Measurements from ENCODE around the gene TRIM32.

The TRIM32 gene

DNA sequence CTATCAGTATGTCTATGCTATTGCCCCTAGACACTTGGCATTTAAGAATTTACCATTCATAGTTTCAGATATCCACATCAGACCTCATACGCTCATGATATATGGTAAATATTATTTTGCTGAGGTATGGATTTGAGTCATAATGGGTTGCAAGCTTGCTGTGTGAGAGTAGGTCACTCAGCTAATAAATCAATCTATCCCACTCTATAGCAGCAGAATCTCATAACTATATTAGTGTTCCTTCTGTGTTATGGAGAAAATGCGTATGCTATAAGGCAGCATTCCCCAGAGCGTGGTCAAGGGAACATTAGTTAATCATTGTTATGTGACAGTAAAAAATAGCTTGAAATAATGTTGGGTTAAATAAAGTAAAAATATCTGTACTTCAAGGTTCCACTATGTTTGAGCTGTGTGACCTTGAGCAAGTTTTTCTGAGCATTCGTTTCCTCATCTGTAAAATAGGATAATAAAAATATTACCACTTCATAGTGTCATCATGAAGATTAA, 7.7 kb downstream of the TRIM32 start:
- Histone ChIP-seq H3K27me3 (ENCODE audit: insufficient read depth, low read length) (no peaks in the 10 kb centered on the region), H3K36me3 (ENCODE audit: insufficient read depth, low read length) (peaks cover 27% of the 10 kb centered on the region), H3K9ac (ENCODE audit: low read depth, low read length) (no peak overlapping the region), H3K4me3 (ENCODE audit: low read length) (no peak overlapping the region), H3K4me1 (ENCODE audit: insufficient read depth, low read length) (no peaks in the 10 kb centered on the region), H3K9me3 (ENCODE audit: insufficient read depth, low read depth, low read length) (no peaks in the 10 kb centered on the region), H3K27ac (ENCODE audit: low read depth, low read length) (no peak overlapping the region)
- 96% methylated on average over 2 of the region's 4 CpGs for WGBS

DNA sequence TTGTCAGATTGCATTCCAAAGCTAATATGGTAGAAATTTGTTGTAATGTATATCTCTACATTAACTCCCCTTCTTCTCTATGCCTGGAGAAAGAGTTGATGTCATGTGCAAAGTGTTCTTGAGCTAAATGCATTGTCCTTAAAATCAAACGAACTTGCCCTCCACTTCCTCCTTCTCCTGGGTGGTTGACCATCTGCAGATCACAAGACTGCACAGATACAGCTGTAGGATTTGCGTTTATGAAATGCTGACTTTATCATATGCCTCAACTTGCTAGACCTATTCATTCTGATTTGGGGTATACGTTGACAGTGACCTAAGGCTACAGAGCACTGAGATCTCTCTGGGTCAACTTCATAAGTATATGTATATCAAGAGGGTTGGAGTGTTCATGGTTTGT, 8.3 kb downstream of the TRIM32 start:
- H3K4me3 ChIP-seq (ENCODE audit: low read length), result no peak overlapping the region
- H3K36me3 ChIP-seq (ENCODE audit: insufficient read depth, low read length), result peaks cover 33% of the 10 kb centered on the region
- H3K9me3 ChIP-seq (ENCODE audit: insufficient read depth, low read depth, low read length), result no peaks in the 10 kb centered on the region
- WGBS, result 57% methylated on average over 3 of the region's 3 CpGs
- no peaks in the 10 kb centered on the region for H3K27me3 ChIP-seq (ENCODE audit: insufficient read depth, low read length)
- no peak overlapping the region for H3K27ac ChIP-seq (ENCODE audit: low read depth, low read length)
- no peak overlapping the region for H3K9ac ChIP-seq (ENCODE audit: low read depth, low read length)
- no peaks in the 10 kb centered on the region for H3K4me1 ChIP-seq (ENCODE audit: insufficient read depth, low read length)

DNA sequence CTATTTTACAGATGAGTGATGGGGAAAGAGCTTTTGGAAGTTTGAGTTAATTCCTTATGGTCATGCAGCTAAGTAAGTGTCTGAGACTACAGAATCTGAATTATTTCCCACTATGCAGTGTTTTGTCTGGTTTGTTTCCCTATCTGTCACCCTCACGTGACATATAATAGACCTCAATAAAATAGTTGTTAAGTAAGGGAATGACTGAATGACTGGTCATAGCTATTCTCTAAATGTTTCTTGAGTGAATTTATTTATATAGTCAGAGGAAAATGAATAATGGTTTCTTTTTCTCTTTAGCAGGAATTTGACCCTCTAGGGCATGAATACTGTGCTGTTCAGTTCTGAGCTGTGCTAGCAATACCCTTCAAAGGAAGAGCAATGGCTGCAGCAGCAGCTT, 10.3 kb downstream of the TRIM32 start:
- no peaks in the 10 kb centered on the region for H3K4me1 ChIP-seq (ENCODE audit: insufficient read depth, low read length)
- no peak overlapping the region for H3K9ac ChIP-seq (ENCODE audit: low read depth, low read length)
- no peaks in the 10 kb centered on the region for H3K27me3 ChIP-seq (ENCODE audit: insufficient read depth, low read length)
- H3K36me3 ChIP-seq (ENCODE audit: insufficient read depth, low read length), result peaks cover 39% of the 10 kb centered on the region
- no CpG with 5 or more reads among the region's 1 CpG for WGBS
- no peaks in the 10 kb centered on the region for H3K9me3 ChIP-seq (ENCODE audit: insufficient read depth, low read depth, low read length)
- H3K4me3 ChIP-seq (ENCODE audit: low read length), result no peak overlapping the region
- H3K27ac ChIP-seq (ENCODE audit: low read depth, low read length), result no peak overlapping the region

DNA sequence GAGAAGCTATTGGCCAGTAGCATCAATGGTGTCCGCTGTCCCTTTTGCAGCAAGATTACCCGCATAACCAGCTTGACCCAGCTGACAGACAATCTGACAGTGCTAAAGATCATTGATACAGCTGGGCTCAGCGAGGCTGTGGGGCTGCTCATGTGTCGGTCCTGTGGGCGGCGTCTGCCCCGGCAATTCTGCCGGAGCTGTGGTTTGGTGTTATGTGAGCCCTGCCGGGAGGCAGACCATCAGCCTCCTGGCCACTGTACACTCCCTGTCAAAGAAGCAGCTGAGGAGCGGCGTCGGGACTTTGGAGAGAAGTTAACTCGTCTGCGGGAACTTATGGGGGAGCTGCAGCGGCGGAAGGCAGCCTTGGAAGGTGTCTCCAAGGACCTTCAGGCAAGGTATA, 10.8 kb downstream of the TRIM32 start:
- no peaks in the 10 kb centered on the region for H3K4me1 ChIP-seq (ENCODE audit: insufficient read depth, low read length)
- H3K27ac ChIP-seq (ENCODE audit: low read depth, low read length), result no peak overlapping the region
- no peak overlapping the region for H3K4me3 ChIP-seq (ENCODE audit: low read length)
- no peaks in the 10 kb centered on the region for H3K27me3 ChIP-seq (ENCODE audit: insufficient read depth, low read length)
- 96% methylated on average over 16 of the region's 16 CpGs for WGBS
- peaks cover 39% of the 10 kb centered on the region for H3K36me3 ChIP-seq (ENCODE audit: insufficient read depth, low read length)
- no peaks in the 10 kb centered on the region for H3K9me3 ChIP-seq (ENCODE audit: insufficient read depth, low read depth, low read length)
- no peak overlapping the region for H3K9ac ChIP-seq (ENCODE audit: low read depth, low read length)

GRCh38 chr9:116700279-116700678, 13.2 kb downstream of the TRIM32 start:
- no peak overlapping the region for H3K27ac ChIP-seq (ENCODE audit: low read depth, low read length)
- H3K4me1 ChIP-seq (ENCODE audit: insufficient read depth, low read length), result no peaks in the 10 kb centered on the region
- H3K27me3 ChIP-seq (ENCODE audit: insufficient read depth, low read length), result no peaks in the 10 kb centered on the region
- no peak overlapping the region for H3K9ac ChIP-seq (ENCODE audit: low read depth, low read length)
- peaks cover 39% of the 10 kb centered on the region for H3K36me3 ChIP-seq (ENCODE audit: insufficient read depth, low read length)
- H3K9me3 ChIP-seq (ENCODE audit: insufficient read depth, low read depth, low read length), result no peaks in the 10 kb centered on the region
- WGBS, result 91% methylated on average over 1 of the region's 1 CpG
- no peak overlapping the region for H3K4me3 ChIP-seq (ENCODE audit: low read length)

GRCh38 chr9:116700882-116701865, 14.1 kb downstream of the TRIM32 start:
- 100% methylated on average over 2 of the region's 2 CpGs for WGBS
- no peak overlapping the region for H3K4me3 ChIP-seq (ENCODE audit: low read length)
- peaks cover 39% of the 10 kb centered on the region for H3K36me3 ChIP-seq (ENCODE audit: insufficient read depth, low read length)
- H3K4me1 ChIP-seq (ENCODE audit: insufficient read depth, low read length), result no peaks in the 10 kb centered on the region
- H3K27ac ChIP-seq (ENCODE audit: low read depth, low read length), result no peak overlapping the region
- H3K9ac ChIP-seq (ENCODE audit: low read depth, low read length), result no peak overlapping the region
- no peaks in the 10 kb centered on the region for H3K27me3 ChIP-seq (ENCODE audit: insufficient read depth, low read length)
- no peaks in the 10 kb centered on the region for H3K9me3 ChIP-seq (ENCODE audit: insufficient read depth, low read depth, low read length)

DNA sequence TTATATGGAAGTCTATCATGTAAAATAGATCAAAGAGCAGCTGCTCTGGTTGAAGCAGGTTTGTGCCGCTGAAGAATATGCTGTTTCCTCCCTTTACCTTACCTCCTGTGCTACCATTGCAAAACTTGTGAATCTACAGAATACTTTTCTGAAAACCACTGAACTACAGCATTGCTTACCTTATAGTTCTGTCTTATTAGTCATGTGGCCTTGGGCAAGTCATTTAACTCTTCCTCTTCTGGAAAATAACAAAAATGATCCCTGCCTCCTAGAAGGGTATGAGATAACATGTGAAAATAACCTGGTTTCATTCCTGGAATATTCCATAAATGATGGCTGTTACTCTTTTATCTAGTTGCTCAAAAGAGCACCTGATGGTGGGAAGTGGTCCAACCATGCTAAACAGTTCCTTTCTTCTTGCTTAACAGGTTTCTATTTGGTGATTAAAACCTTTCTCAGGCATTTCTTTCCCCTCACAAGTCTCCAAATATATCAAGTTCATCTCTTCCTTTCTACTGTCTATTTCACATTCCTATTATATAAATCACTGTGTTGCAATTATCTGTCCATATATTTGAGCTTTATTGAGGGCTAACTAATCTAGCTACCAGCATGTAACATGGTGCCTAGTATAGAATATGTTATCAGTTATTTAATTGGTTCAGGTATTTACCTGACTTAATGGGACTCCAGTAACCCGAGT, 15.0 kb downstream of the TRIM32 start:
- Histone ChIP-seq H3K27ac (ENCODE audit: low read depth, low read length) (no peak overlapping the region), H3K36me3 (ENCODE audit: insufficient read depth, low read length) (peaks cover 39% of the 10 kb centered on the region)
- WGBS, result 88% methylated on average over 2 of the region's 2 CpGs

DNA sequence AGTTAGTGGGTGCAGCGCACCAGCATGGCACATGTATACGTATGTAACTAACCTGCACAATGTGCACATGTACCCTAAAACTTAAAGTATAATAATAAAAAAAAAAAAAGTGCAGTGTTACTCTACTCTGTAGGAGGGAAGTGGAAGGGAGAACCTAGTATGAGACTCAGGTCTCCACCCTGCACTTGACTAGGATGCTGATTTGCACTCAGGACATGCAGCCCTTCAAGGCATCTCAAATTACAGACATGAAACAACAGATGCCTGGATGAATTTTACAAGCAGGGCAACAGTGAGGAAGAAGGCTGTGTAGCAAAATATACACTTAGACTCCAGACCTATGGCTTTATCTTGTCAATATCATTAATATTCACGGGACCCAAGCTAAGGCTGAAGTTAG, 16.5 kb downstream of the TRIM32 start:
- Histone ChIP-seq H3K27ac (ENCODE audit: low read depth, low read length) (no peak overlapping the region), H3K27me3 (ENCODE audit: insufficient read depth, low read length) (no peaks in the 10 kb centered on the region), H3K9ac (ENCODE audit: low read depth, low read length) (no peak overlapping the region), H3K4me3 (ENCODE audit: low read length) (no peak overlapping the region), H3K36me3 (ENCODE audit: insufficient read depth, low read length) (peaks cover 24% of the 10 kb centered on the region), H3K9me3 (ENCODE audit: insufficient read depth, low read depth, low read length) (no peaks in the 10 kb centered on the region), H3K4me1 (ENCODE audit: insufficient read depth, low read length) (no peaks in the 10 kb centered on the region)
- WGBS, result 96% methylated on average over 1 of the region's 3 CpGs

More for the DNA sequence above, 15.0 kb downstream of the TRIM32 start:
- no peak overlapping the region for H3K9ac ChIP-seq (ENCODE audit: low read depth, low read length)
- H3K27me3 ChIP-seq (ENCODE audit: insufficient read depth, low read length), result no peaks in the 10 kb centered on the region
- no peaks in the 10 kb centered on the region for H3K4me1 ChIP-seq (ENCODE audit: insufficient read depth, low read length)
- no peaks in the 10 kb centered on the region for H3K9me3 ChIP-seq (ENCODE audit: insufficient read depth, low read depth, low read length)
- H3K4me3 ChIP-seq (ENCODE audit: low read length), result no peak overlapping the region

DNA sequence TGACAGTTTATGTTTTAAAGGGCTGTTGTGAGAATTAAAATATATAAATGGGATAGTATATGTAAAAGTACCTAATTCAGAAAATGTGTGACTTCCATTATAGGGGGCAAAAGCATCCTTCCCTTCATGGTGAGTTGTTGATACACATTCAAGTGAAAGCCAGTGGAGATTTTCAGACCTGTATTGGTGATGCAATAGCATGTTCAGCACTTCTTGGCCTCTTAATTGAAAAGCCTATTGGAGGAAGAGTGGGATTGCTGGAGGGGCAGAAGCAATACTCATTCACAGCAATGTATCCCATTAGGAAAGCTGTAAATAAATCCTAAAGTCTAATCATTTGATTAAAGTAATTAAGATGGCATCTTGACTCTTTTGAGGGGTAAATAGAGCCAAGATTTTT, 17.4 kb downstream of the TRIM32 start:
- peaks cover 16% of the 10 kb centered on the region for H3K36me3 ChIP-seq (ENCODE audit: insufficient read depth, low read length)

DNA sequence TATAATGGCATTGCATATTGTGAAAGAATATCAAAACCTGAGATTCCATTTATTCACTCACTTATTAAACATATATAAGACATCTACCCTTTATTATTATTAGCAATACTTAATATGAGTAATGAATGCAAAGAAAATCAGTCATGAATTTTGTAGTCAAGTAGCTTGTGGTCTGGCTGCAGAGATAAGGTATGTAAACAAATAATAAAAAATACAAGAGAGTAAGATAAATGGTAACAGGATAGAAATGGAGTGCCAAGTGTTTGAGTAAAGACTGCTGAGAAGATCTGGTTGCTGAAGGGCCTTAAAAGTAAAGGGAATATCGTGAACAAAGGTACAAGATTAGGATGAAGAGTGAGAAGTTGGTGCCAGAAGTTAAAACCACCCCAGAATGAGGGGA, 18.4 kb downstream of the TRIM32 start:
- Histone ChIP-seq H3K4me1 (ENCODE audit: insufficient read depth, low read length) (no peaks in the 10 kb centered on the region), H3K9me3 (ENCODE audit: insufficient read depth, low read depth, low read length) (no peaks in the 10 kb centered on the region), H3K27ac (ENCODE audit: low read depth, low read length) (no peak overlapping the region), H3K36me3 (ENCODE audit: insufficient read depth, low read length) (peaks cover 5% of the 10 kb centered on the region; the same call in 1 of the 2 replicates), H3K9ac (ENCODE audit: low read depth, low read length) (no peak overlapping the region), H3K4me3 (ENCODE audit: low read length) (no peak overlapping the region), H3K27me3 (ENCODE audit: insufficient read depth, low read length) (no peaks in the 10 kb centered on the region)
- 90% methylated on average over 1 of the region's 1 CpG for WGBS

More for the DNA sequence above, 17.4 kb downstream of the TRIM32 start:
- Histone ChIP-seq H3K4me3 (ENCODE audit: low read length) (no peak overlapping the region), H3K9ac (ENCODE audit: low read depth, low read length) (no peak overlapping the region), H3K4me1 (ENCODE audit: insufficient read depth, low read length) (no peaks in the 10 kb centered on the region), H3K27ac (ENCODE audit: low read depth, low read length) (no peak overlapping the region), H3K9me3 (ENCODE audit: insufficient read depth, low read depth, low read length) (no peaks in the 10 kb centered on the region), H3K27me3 (ENCODE audit: insufficient read depth, low read length) (no peaks in the 10 kb centered on the region)
